GM06990 (cell line): Measurements from ENCODE around the gene SARS1.

Experiments used
- DNase-seq: peaks from one replicate; pipeline ENCODE4 v3.0.0-alpha.2; 2011; ENCODE audit not compliant: insufficient read length; ENCODE audit errors: extremely low read depth
- H3K27me3 ChIP-seq: replicated peaks from 2 replicates; pipeline ENCODE4 v1.6.0; 2011; ENCODE audit warnings: low read length; ENCODE audit not compliant: control insufficient read depth, insufficient read depth
- H3K36me3 ChIP-seq: 2 replicates; pipeline ENCODE4 v1.5.1; 2011; ENCODE audit warnings: low read length; ENCODE audit not compliant: control insufficient read depth, insufficient read depth
- H3K4me3 ChIP-seq: replicated peaks from 2 replicates; pipeline ENCODE4 v1.5.1; 2011; ENCODE audit warnings: low read depth, mild to moderate bottlenecking, control low read depth, low read length
- TF ChIP-seq, protein P1 (sequence below): IDR thresholded peaks from 2 replicates; pipeline ENCODE4 v1.5.1; 2011; ENCODE audit warnings: low read length, control low read depth, mild to moderate bottlenecking, inconsistent platforms; ENCODE audit not compliant: insufficient read depth, poor library complexity, severe bottlenecking

The SARS1 gene

DNA sequence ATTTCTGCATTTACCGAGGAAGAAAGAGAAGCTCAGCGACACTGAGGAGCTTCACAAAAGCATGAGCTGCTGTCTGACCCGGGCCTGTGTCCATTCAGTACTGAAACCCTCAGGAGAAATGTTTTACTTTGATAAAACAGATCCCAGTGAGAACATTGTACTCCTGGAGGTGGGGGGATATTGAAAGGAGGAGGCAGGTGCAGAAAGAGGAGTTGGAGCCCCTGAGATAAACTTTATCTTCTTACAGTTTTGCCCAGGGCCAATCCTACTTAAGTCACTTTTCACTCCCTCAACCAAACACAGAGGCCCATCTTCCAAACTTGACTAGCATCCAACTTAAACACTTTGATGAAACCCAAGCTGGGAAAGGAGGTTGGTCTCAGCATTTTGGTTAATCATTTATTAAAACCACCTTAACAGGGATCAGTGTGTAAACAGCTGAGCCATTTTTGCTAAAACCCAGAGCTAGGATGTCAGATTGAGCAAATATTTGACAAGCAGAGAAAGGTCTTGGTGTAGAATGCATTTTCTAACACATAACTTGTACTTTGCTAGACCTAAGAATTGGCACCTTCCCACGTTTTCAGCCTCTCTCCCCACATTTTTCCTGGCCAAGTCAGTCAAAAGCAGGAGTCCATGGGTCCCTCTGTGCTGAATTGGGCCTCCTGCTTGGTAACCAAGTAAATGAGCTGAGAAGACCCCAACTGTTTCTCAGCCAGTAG lies 32.5 kb upstream of the SARS1 start:
- TF ChIP-seq, protein P1, sequence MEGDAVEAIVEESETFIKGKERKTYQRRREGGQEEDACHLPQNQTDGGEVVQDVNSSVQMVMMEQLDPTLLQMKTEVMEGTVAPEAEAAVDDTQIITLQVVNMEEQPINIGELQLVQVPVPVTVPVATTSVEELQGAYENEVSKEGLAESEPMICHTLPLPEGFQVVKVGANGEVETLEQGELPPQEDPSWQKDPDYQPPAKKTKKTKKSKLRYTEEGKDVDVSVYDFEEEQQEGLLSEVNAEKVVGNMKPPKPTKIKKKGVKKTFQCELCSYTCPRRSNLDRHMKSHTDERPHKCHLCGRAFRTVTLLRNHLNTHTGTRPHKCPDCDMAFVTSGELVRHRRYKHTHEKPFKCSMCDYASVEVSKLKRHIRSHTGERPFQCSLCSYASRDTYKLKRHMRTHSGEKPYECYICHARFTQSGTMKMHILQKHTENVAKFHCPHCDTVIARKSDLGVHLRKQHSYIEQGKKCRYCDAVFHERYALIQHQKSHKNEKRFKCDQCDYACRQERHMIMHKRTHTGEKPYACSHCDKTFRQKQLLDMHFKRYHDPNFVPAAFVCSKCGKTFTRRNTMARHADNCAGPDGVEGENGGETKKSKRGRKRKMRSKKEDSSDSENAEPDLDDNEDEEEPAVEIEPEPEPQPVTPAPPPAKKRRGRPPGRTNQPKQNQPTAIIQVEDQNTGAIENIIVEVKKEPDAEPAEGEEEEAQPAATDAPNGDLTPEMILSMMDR = no peak
- no peak for DNase-seq
- Histone ChIP-seq H3K27me3 (no peaks in the 10 kb centered on the region; the same call in 1 of the 2 replicates), H3K4me3 (no peak overlapping the region), H3K36me3 (no peaks in the 10 kb centered on the region)

- TF ChIP-seq, protein P1 = no peak
- no peaks in the 10 kb centered on the region; the same call in 1 of the 2 replicates for H3K27me3 ChIP-seq
- no peak overlapping the region for H3K4me3 ChIP-seq
- no peak for DNase-seq
- no peaks in the 10 kb centered on the region for H3K36me3 ChIP-seq
Measured at GRCh38 chr1:109181807-109182163, 31.9 kb upstream of the SARS1 start.

GRCh38 chr1:109183058-109183738 lies 30.5 kb upstream of the SARS1 start:
- Histone ChIP-seq H3K4me3 (no peak overlapping the region), H3K36me3 (no peaks in the 10 kb centered on the region), H3K27me3 (no peaks in the 10 kb centered on the region; the same call in 1 of the 2 replicates)
- DNase-seq = no peak
- TF ChIP-seq, protein P1 = no peak

GRCh38 chr1:109184687-109185086 lies 29.0 kb upstream of the SARS1 start:
- no peaks in the 10 kb centered on the region for H3K36me3 ChIP-seq
- no peaks in the 10 kb centered on the region; the same call in 1 of the 2 replicates for H3K27me3 ChIP-seq
- DNase-seq = no peak
- TF ChIP-seq, protein P1 = no peak
- no peak overlapping the region for H3K4me3 ChIP-seq

DNA sequence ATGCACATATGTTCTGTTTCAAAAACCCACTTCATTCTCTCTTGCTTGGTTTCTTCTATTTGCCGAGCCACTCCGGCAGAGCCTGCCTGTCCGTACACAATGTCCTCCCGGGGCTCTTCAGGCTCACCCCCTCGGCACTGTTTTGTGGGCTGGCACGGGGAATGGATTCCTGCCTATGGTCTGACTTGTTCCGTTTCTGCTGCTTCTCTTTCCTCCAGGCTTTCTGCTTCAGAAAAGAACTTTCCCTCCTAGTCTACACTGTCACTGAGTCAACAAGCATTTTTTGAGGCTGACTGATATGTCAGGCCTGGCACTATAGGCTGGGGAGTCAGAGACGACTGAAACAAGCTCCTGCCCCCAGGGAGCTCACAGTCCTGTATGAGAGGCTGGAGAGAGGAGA lies 28.4 kb upstream of the SARS1 start:
- TF ChIP-seq, protein P1 = no peak
- DNase-seq = no peak

More for the DNA sequence above, 28.4 kb upstream of the SARS1 start:
- Histone ChIP-seq H3K27me3 (no peaks in the 10 kb centered on the region; the same call in 1 of the 2 replicates), H3K36me3 (no peaks in the 10 kb centered on the region), H3K4me3 (no peak overlapping the region)
